ENCODE results near the gene NLK. TPM values are rescaled to one million over a fixed set of nuclear protein-coding genes. Genes with fewer than 3 reads are reported as not detected.
A peak's percentile ranks its signal among the peaks of the same experiment; 100 is the strongest.

Gene NLK
- 24.5 and 24.6 TPM in 2 replicates for polyA plus RNA-seq (2011; rRNA removed)
- polyA minus RNA-seq (2011; rRNA and poly(A)+ RNA removed), result 48.8 and 59.2 TPM in 2 replicates

GRCh38 chr17:28042657-28042720 lies at the start of gene NLK:
Gene NLK, plus strand, starts transcription at chr17:28042677. Its CDS starts 197 bp downstream, at chr17:28042874.
- POLR2A ChIA-PET, result interaction anchor here (0.9 kb wide), 1 partner anchor 116 kb away, joined by 4 read pairs; no protein-coding TSS in a partner anchor
- TF ChIP-seq, protein P1, sequence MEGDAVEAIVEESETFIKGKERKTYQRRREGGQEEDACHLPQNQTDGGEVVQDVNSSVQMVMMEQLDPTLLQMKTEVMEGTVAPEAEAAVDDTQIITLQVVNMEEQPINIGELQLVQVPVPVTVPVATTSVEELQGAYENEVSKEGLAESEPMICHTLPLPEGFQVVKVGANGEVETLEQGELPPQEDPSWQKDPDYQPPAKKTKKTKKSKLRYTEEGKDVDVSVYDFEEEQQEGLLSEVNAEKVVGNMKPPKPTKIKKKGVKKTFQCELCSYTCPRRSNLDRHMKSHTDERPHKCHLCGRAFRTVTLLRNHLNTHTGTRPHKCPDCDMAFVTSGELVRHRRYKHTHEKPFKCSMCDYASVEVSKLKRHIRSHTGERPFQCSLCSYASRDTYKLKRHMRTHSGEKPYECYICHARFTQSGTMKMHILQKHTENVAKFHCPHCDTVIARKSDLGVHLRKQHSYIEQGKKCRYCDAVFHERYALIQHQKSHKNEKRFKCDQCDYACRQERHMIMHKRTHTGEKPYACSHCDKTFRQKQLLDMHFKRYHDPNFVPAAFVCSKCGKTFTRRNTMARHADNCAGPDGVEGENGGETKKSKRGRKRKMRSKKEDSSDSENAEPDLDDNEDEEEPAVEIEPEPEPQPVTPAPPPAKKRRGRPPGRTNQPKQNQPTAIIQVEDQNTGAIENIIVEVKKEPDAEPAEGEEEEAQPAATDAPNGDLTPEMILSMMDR (IDR thresholded peaks at IDR 0.05; ENCODE audit: low read depth, low read length), result no peak
- CTCF ChIA-PET, result no interaction called here

DNA sequence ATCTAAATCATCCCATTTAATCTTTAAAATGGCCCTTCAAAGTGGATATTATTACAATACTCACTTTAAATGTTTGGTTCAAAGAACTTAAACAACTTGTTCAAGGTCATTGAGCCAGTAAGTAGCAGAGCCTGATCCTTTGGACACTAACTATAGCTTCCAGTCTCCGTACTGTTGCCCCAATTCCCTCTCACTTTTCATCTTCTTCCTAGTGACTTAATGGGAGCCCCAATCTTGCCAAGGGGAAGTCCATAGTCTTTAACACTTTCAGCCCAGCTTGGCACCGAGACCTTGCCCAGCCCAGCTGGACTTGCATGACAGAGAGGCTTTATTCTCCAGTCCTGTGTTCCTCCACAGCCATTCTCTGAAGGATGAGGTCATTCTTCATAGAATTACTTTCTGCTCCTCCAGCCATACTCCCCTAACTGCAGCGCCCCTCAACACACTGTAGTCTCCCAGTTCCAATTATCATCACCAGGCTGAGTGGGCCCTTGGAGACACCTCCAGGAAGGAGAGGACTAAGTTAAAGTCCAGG lies 49.2 kb upstream of the NLK start:
- TF ChIP-seq, protein P1 (IDR thresholded peaks at IDR 0.05; ENCODE audit: low read depth, low read length), result no peak
- Histone ChIP-seq H3K9me3 (ENCODE audit: control insufficient read depth, insufficient read depth, low read length) (no peaks in the 10 kb centered on the region), H3K4me3 (ENCODE audit: low read depth, low read length) (no peak overlapping the region), H3K27me3 (ENCODE audit: control insufficient read depth, insufficient read depth, low read length) (peaks cover 13% of the 10 kb centered on the region), H3K27ac (ENCODE audit: low read depth, low read length) (no peak overlapping the region)
- no peak for DNase-seq (ENCODE audit: low read depth, low spot score)
- POLR2A ChIA-PET, result no interaction called here
- CTCF ChIA-PET, result no interaction called here

More at GRCh38 chr17:28042657-28042720, at the start of gene NLK:
- no peak for DNase-seq (ENCODE audit: low read depth, low spot score)
- Histone ChIP-seq H3K27ac (ENCODE audit: low read depth, low read length) (peak within 1 kb of the TSS; percentile 67), H3K4me3 (ENCODE audit: low read depth, low read length) (peak within 1 kb of the TSS; percentile 81), H3K27me3 (ENCODE audit: control insufficient read depth, insufficient read depth, low read length) (no peaks in the 10 kb centered on the region), H3K9me3 (ENCODE audit: control insufficient read depth, insufficient read depth, low read length) (peaks cover 4% of the 10 kb centered on the region; the same call in 1 of the 2 replicates)

DNA sequence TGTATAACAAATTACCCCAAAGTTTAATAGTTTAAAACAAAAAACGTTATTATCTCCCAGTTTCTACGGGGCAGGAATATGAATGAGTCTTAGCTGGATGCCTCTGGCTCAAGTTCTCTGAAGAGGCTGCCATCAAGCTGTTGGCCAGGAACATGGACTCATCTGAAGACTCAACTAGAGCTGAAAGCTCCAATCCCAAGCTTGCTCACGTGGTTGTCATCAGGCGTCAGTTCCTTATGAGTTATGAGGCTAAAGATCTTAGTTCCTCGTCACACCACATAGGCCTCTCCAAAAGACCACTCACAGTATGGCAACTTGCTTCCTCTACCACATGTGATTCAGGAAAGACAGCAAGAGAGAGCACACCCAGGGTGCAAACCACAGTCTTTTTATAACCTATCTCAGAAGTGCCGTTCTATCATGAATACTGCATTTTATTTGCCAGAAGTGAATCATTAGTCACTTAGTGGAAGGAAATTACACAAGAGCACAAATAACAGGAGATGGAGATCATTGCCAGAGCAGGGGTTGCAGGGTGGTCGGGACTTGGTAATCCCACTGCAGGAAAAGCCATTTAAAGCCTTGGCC lies 48.7 kb upstream of the NLK start:
- CTCF ChIA-PET, result no interaction called here
- Histone ChIP-seq H3K27me3 (ENCODE audit: control insufficient read depth, insufficient read depth, low read length) (peaks cover 13% of the 10 kb centered on the region), H3K9me3 (ENCODE audit: control insufficient read depth, insufficient read depth, low read length) (no peaks in the 10 kb centered on the region), H3K27ac (ENCODE audit: low read depth, low read length) (no peak overlapping the region), H3K4me3 (ENCODE audit: low read depth, low read length) (no peak overlapping the region)
- POLR2A ChIA-PET, result no interaction called here
- no peak for DNase-seq (ENCODE audit: low read depth, low spot score)
- TF ChIP-seq, protein P1 (IDR thresholded peaks at IDR 0.05; ENCODE audit: low read depth, low read length), result no peak

DNA sequence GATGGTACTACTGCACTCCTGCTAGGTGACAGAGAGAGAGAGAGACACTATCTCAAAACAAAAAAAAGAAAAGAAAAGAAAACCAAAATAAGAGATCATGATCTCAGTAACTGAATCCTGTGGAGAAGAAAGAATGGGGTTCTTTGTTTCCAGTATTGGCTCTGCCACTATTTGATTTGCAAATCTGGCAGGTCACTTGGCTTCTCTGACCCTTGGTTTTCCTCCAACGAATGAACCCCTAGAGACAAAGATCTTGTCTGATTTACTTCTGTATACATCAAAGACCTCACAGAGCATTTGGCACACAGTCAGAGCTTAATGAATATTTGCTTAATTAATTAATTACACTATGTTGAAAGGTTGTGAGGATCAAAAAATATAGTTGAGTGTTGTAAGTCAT lies 47.9 kb upstream of the NLK start:
- TF ChIP-seq, protein P1 (IDR thresholded peaks at IDR 0.05; ENCODE audit: low read depth, low read length), result no peak
- no peak for DNase-seq (ENCODE audit: low read depth, low spot score)
- Histone ChIP-seq H3K9me3 (ENCODE audit: control insufficient read depth, insufficient read depth, low read length) (no peaks in the 10 kb centered on the region), H3K4me3 (ENCODE audit: low read depth, low read length) (no peak overlapping the region), H3K27me3 (ENCODE audit: control insufficient read depth, insufficient read depth, low read length) (peaks cover 13% of the 10 kb centered on the region), H3K27ac (ENCODE audit: low read depth, low read length) (no peak overlapping the region)
- CTCF ChIA-PET, result no interaction called here
- POLR2A ChIA-PET, result no interaction called here

- TF ChIP-seq, protein P1 (IDR thresholded peaks at IDR 0.05; ENCODE audit: low read depth, low read length), result no peak
- DNase-seq (ENCODE audit: low read depth, low spot score), result no peak
- no peaks in the 10 kb centered on the region for H3K9me3 ChIP-seq (ENCODE audit: control insufficient read depth, insufficient read depth, low read length)
- no peak overlapping the region for H3K4me3 ChIP-seq (ENCODE audit: low read depth, low read length)
- ChIA-PET POLR2A (no interaction called here), CTCF (no interaction called here)
- H3K27ac ChIP-seq (ENCODE audit: low read depth, low read length), result no peak overlapping the region
- peaks cover 13% of the 10 kb centered on the region for H3K27me3 ChIP-seq (ENCODE audit: control insufficient read depth, insufficient read depth, low read length)
Observed at GRCh38 chr17:27995554-27995953, 46.9 kb upstream of the NLK start.
